ENCODE measurements around the gene AKAP11.
A peak's percentile ranks its signal among the peaks of the same experiment; 100 is the strongest.

Gene AKAP11

GRCh38 chr13:42275506-42275905 lies 3.6 kb downstream of the AKAP11 start:
- no peak for DNase-seq

DNA sequence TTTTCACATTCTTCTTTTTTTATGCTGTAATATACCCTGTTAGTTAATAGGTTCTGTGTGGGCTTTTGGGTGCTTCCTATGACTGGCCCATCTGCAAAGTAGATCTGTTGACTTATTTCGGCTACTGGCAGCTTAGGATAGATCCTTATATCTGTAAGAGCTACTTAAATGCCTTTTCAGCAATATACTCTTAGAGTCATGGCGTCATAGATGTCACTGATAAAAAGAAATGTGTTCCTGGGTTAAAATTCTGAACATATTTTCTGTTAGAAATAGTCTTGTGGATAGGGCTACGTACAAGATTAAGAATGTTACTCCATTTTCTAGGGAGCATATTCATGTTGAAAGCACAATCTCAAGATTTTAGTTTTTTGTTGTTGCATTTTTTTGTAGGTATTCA lies 4.7 kb downstream of the AKAP11 start:
- no peak for DNase-seq

DNA sequence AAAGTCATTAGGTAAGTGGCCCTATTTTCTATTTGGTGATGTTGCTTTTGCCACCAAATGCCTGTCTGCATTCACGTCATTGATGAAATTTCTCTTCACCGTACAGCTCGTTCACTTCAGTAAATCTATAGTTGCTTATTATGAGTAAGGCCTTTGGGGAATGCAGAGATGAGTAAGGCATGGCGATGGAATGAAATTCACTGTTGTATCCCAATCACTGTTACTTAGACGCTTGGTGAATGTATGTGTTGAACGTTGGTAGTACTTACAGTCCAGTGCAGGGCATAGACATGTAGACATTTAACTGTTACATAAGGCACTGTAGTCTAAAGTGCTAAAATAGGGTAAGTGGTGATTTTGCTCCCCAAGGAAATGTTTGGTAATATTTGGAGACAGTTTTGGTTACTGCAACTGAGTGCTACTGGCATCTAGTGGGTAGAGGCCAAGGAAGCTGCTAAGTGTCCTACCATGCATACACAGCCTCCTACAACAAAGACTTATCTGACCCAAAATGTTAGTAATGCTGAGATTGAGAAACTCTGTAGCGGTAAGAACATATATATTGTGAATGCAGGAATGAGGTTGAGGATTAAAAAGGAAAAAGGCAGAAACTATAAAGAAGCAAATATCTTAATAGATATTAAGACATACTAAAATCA lies 5.8 kb downstream of the AKAP11 start:
- no peak for DNase-seq

GRCh38 chr13:42279080-42279479 lies 7.1 kb downstream of the AKAP11 start:
- no peak for DNase-seq

- DNase-seq = no peak
Observed at GRCh38 chr13:42279986-42280385, 8.0 kb downstream of the AKAP11 start.

- no peak for DNase-seq
Observed at GRCh38 chr13:42280537-42280936, 8.6 kb downstream of the AKAP11 start.

DNA sequence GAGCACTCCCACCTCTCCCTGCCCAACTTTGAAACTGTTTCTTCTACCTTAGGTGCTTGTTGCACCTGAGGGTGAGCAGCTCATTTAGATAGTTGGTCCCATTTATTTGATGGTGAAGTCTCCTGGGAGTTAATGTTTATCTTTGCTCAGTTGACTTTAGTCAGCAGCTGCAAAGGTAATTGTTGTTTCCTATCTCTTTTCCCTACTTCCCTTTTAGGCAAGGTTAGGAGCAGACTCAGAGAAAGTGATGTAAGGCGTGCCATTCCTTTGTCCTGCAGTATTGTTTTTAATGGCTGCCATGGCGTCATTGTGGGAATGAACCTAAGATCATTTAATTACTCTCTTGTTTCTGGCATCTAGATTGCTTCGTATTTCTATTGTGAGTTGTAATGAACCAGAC lies 11.6 kb downstream of the AKAP11 start:
- DNase-seq = peak; percentile 80

DNA sequence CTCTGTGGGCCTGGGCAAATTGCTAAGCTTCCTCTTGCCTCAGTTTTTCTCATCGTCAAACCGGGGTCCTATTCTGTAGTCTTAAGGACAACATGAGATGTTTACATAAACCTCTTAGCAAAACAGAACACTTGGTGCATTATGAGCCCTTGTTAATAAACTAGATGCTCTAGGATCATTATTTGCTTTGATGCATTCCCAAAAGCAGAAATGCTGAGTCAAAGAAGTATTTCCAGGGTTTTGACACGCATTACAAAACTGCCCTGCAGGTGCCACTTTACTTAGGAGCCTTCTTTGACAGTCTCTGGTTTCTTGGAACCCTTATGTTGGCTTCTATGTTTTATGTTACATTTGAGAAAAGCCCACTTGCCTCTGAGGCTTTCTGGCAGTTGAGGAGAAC lies 12.1 kb downstream of the AKAP11 start:
- DNase-seq = no peak

GRCh38 chr13:42298392-42298791 lies 26.4 kb downstream of the AKAP11 start:
- no peak for DNase-seq

DNA sequence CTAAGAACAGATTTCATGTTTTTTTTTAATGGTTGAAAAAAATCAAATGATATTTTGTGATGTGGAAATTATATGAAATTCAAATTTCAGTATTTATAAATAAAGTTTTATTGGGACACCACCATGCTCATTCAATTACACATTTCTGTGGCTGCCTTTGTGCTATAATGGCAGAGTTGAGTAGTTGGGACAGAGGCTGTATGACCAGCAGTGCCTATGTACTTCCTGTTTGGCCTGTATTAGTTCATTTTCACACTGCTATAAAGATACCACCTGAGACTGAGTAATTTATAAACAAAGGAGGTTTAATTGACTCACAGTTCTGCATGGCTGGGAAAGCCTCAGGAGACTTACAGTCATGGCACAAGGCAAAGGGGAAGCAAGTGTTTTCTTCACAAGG lies 33.6 kb downstream of the AKAP11 start:
- DNase-seq = no peak

DNA sequence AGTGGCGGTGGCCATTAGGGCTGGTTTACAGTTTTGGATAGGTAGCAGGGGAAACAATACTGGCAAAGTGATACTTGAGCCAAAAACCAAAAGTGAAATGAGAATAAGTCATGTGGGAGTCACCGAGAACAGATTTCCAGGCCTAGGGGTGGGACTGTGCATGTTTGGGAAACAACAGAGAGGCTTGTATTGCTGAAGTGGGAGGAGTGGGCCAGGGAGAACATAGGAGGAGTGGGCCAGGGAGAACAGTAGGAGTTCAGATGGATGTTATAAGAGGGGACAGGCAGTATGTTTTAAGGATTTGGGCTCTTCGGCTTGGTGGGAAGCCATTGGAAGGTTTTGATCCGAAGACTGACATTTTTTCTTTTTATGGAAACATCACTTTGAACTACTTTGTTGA lies 35.5 kb downstream of the AKAP11 start:
- DNase-seq = no peak

GRCh38 chr13:42312817-42313431 lies 41.0 kb downstream of the AKAP11 start:
- DNase-seq = no peak

- no peak for DNase-seq
Observed at GRCh38 chr13:42318570-42318969, 46.6 kb downstream of the AKAP11 start.

GRCh38 chr13:42320375-42320787 lies 48.4 kb downstream of the AKAP11 start:
- DNase-seq = no peak

DNA sequence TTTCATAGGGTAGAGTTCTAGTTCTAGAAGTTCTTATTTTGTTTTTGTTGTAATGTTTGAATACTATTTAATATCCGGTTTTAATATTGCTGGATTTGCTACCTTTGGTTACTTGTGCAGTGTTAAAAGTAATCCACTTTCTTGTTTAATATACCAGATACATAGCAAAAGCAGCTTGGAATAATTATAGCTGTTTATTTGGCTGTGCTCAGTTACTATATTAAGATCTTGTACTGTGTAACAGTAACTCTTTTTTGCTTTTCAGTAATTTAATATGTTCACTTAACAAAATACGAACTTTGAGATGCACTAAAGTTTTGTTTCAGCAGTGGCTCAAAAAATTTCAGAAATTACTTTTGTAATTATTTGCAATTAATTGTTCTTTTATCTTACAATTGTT lies 50.9 kb downstream of the AKAP11 start:
- DNase-seq = no peak

DNA sequence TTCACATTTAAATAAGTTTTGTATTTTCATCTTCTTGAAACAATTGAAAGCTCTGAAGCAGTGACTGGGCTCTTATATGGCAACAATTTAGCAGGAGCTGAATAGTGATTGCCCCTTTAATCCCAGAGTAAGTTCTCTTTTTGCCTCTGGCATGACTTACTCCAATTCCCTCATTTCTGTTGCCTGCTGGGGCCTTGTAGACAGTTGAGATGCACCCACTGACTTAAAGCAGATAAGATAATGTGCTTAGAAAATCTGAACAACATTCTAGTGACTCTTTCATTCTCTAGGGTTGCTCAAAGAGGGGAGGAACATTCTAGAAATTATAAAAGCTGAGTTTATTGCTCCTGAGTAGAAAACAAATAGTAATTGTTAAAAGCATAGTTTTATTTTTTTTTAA lies 52.8 kb downstream of the AKAP11 start:
- no peak for DNase-seq

- DNase-seq = no peak
Observed at GRCh38 chr13:42327725-42328124, 55.8 kb downstream of the AKAP11 start.

GRCh38 chr13:42328672-42329071 lies 56.7 kb downstream of the AKAP11 start:
- no peak for DNase-seq

DNA sequence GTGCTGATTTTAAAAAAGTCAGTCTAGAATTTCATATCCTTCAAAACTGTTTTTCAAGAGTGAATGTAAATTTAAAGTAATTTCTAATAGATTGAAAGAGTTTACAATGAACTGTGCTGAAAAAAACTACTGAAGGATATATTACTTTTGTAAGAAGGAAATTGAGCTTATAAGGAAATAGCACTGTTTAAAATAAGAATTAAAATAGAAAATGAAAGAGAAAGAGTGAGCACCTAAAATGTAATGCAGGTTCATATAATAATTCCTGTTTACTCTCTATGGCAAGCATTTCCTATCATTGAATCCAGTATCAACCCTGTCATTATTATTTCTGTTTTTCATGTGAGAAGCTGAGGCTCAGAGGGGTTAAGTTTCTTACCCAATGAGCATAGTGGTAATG lies 57.3 kb downstream of the AKAP11 start:
- DNase-seq = no peak

DNA sequence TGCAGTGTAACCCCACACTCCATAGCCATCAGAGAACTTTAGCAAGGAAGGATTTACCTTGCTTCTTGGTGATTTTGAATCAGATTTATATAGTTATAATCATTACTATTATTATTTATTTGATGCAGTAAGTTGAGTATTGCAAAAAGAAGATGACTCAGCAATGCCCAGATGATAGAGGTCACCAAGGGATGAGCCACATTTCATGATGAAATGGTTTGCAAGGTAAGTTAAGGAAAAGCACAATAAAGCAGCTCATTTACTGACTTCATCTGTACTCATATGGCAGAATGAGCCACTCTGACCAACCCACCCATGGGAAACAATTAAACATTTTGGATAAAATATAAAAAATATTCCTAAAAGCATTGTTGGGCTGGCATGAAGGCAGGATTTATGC lies 59.1 kb downstream of the AKAP11 start:
- DNase-seq = no peak

DNA sequence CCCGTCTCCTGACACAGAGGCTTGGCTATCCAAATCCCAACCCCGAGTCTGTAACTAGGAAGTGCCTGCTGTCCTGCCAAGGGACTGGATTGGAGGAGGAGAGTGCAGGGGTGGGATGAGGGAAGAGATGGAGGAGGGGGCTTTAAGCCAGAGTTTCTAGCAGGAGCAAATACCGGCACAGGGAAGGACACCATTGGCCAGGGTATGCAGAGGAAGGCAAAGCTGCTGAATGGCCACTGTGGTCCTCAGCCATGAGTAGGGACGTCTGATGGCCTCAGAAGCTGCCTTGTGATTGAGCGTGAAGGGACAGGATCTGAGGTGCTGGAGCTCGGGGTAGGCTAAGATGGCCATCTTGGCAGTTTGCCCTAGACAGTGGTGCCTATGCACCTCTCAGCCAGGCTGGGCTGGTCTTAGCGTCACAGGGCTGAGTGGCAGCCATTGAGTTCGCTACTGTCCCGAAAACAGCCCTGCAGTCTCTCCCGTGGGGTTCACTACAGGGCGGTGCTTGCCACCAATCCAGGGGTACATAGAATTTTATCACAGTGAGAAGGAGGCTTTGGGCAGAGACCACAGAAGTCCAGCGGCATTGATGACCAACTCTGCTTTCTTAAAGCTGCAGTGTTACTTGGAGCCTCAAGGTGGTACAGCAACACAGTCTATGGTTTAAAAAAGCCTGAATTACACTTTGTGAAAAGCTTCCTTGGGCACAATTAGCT lies 61.8 kb downstream of the AKAP11 start:
- DNase-seq = no peak

DNA sequence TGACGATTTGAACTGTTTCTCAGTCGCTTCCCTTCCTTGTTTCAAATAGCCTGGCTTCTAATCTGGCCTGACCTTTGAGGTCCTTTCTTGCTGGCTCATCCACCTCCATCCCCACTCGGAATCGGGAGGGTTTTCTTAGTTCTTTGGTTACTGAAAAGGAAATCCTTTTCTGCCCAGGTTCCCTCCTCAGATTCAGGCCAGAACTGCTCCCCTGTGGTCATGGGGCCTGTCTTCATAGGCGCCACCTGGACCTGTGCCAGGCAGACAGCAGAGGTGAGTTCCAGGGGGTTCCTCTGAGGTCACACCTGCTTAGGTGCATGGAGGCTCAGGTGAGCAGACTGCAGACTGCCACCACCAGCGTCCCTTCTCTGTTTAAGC lies 62.4 kb downstream of the AKAP11 start:
- peak; percentile 45 for DNase-seq

GRCh38 chr13:42337808-42338600 lies 66.1 kb downstream of the AKAP11 start:
- DNase-seq = no peak

- no peak for DNase-seq
Observed at GRCh38 chr13:42345367-42345766, 73.4 kb downstream of the AKAP11 start.

All from DMS153 (cell line).